ENCODE results near the gene ARHGEF28.

ARHGEF28 gene

DNA sequence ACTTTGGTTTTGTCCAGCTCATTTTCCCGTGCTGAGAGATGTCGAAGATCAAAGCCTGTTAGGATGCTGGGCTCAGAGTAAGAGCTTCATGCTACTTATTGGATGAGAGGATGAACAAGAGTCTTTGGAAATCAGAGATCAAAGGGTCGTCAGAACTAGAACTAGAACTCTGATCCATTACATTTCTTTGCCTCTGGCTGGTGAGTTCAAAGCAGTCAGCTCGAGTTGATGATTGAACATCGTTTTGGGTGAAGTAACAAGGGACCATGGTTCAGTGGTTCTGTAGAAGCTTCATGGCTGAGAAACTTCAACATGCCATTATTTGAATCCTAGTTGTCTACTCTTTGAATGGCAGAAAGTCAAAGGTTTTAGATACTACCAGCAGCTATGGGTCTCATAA lies 320.3 kb downstream of the ARHGEF28 start:
- DNase-seq = no peak

DNA sequence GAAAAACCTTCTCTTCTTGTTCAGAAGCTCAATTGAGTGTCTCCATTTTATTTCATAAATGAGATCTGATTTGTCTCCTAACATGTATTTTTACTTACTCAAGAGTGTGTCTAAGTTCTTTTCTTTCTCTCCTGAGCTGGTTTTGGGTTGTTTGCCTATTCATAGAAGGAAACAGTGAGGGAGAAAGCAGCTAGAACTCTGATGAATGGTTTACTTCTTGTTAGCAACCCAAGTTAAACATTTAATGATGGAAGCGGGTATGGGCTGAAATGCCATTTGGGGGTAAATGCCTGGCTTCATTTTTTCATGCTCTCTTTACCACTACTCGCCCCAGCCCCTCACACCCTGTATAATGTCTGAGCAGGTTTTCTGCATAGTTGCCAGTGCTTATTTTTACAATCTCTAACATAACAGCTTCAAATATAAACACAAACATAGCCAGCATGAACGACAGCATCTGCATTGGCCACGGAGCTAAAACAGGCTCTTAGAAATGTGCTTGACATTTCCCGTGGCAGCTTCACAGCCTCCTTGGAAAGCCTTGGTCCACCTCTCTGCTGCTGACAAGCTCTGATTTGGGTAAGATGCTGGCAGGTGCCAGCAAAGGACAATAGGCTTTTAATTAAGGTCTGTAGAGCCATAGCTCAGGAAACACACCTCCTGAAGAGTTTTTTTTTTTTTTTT lies 321.1 kb downstream of the ARHGEF28 start:
- no peak for DNase-seq

DNA sequence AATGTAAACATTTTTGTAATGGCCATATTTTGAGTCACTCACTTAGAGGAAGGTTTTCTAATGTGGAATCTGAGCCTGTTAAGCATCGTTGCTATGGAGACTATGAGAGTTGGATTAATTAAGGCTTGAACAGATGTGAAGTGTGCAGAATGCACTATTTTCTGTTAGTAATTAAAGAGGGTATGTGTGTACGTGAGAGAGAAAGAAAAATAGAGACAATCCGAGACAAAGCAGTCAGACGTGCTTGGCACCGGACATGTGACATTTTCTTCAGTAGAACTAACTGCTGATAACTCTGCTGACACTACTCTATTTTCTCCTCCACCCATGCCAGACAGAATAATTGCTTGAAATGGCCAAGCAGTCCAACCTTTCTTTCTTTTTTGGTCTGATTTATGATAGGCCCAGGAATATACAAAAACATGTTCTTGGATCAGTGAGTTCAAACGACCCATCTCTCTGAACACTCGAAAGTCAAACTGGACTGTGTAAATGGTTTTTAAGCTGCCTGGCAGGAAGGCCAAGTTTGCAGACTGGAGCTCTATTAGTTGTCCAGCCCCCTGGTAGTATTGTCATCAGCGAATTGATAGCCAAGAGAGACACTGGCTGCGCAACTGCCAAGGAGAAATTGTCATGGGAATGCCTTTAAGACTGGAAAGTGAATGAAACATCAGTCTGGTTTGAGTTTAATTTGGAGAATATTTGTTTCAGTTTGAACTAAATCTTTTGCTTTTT lies 322.1 kb downstream of the ARHGEF28 start:
- no peak for DNase-seq

DNA sequence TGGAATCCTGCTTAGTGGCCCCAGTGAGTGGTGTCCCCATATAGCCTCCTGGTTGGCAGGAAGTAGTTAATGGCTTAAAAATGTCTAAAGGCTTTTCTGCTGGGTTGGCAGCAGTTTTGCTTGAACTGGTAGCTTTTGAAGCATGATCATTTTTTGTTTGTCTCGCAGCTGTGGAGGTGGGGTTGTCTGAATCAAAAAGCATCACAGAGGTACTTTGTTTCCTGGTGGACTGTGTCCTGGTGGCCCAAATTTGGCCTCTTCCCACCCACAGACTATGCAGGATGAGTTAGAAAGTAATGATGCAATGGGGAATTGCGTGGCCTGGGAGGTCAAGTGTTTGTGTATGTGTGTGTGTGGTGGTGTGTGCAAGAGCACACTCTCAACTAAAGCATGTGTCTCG lies 322.7 kb downstream of the ARHGEF28 start:
- no peak for DNase-seq

DNA sequence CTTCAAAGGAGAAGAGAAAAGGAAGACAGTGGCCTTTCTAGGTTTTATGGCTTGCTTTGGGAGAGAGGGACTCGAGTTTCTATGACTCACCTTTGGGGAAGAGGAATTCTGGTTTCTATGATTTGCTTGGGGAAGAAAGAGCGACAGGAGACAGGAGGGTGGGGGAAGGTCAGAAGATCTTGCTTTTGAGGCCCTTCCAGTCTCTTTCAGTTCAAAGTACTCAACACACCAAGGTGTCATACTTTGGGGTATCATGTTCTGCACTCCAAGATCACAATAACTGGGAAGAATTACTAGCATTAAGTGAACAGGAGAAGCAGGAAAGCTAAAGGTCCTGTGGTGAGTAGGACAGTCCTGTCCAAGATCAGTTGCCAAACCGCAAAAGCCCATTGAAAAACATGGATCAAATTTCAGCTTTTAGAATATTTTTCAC lies 324.5 kb downstream of the ARHGEF28 start:
- no peak for DNase-seq

DNA sequence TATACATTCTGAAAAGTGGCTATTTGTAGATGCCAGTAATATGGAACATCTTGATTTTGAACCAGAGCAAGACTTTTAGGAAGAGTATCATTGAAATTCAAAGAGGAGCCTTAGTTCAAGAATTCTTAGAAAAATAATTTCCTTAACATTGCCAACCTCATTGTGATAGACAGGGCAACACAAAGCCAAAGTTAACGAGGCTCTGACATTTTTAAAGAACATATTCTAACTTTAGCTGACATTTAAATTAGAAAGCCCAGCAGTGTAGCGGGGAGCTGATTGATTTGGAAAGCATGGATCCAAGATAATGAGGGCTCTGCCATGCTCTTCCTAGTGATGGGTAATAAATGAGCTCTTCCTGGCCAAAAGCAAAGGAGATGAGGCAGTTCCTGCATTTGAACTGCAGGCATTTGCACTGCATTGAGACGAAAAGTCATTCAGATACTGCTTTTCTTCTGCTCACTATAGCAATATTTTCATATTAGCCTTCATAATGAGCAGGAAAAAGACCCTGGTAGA lies 325.0 kb downstream of the ARHGEF28 start:
- no peak for DNase-seq

DNA sequence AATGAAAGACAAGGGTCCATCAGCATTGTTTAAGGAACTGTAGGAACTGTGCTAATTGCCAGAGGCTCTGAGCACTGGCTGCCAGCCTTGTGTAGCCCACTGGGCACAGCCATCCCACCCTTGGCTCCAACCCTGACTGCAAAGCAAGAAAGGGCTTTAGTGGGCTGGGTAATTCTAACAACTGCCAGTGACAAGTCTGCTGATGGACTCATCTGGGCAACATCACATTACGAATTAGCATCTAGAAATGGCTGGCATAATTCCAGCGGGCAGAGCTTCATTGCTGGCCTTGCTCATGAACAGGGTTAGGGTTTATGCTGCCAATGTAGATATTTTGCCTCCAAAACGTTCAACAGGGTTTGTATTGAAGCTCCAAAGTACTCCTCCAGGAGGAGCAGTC lies 326.9 kb downstream of the ARHGEF28 start:
- no peak for DNase-seq

DNA sequence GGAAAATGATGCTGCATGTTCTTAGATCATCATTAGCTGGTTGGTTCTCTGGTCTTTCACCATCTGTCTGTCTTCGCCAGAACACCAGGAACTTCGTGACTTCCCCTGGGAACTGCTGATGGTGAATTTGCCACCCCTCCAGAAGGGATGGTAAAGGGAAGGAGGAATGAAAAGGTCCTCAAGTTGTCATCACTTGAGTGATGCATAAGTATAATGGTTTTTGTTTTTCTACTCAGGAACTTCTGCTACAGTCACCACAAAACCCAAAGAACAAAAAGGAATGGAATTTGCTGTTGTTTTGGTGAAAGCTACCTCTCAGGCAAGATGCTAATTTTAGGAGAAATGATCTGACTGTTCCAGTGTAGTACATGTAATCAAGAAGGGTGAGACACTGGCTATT lies 328.4 kb downstream of the ARHGEF28 start:
- no peak for DNase-seq

DNA sequence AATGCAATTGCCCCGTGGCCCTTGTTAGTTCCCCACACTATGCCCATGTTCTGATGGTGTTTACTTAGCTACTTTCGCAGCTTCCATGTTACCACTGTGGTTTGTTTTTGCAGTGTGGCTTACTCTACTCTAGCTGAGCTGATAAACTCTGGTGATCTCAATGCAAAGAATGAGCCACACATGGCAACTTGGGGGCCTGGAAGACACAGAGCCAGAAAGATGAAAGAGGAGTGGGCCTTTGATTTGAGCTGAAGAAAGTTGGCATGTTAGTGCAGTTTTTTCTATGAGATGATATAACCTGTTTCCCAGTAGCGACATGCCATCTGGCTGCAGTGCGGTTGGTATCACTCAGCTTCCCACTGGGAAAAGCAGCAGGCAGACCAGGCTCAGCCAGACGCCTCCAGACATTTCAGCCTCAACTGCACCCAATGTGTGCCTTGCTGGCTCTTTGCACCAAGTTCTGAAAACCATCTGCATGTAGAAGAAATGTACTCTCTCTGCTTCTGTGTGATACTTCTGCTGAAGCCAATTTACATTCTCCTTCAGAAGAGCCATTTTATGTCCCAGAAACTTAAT lies 329.4 kb downstream of the ARHGEF28 start:
- DNase-seq = no peak

DNA sequence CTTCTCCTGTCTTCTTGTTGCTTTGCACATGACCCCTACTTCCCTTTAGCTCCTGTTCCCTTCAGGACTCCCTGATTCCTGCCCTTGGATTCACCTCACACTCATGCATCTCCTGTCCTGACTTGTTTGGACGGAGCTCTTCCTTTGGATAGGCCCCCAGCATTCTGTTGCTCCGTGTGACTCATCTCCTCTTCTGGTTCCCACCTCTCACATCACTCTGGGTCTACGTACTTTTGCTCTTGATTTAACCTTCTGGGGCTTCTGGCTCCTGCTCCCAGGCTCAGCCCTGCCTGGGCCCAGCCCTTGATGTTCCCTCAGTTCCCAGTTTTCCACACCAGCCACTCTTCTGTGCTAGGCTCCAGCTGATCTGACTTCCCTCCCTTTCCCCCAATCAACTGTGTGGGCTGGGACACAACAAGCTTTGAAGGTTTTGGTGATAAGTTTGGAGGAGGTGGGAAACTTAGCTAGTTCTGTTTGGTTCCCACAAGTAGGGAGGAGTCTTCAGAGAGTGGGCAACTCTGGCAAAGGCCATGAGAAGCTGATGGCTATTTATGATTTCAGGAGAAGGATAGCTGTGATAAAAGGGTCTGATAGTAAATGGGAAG lies 331.5 kb downstream of the ARHGEF28 start:
- DNase-seq = no peak

DNA sequence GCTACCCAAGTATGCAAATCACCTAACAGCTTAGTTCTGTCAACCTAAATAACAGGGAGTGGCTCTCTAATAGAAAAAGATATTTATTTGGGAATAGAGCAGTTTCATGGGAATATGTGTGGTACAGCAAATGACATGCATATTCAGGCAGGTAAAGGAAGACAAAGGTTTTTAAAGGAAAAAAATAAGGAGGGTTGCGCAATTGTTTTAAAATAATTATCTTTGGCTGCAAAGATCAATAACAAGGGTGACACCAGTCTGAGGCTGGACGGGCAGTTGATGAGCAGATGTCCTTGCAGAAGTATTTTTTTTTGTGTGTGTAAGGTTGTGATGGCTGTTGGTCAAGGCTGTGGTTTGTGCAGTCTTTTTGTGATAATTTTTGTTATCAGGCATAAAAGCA lies 332.0 kb downstream of the ARHGEF28 start:
- DNase-seq = no peak

DNA sequence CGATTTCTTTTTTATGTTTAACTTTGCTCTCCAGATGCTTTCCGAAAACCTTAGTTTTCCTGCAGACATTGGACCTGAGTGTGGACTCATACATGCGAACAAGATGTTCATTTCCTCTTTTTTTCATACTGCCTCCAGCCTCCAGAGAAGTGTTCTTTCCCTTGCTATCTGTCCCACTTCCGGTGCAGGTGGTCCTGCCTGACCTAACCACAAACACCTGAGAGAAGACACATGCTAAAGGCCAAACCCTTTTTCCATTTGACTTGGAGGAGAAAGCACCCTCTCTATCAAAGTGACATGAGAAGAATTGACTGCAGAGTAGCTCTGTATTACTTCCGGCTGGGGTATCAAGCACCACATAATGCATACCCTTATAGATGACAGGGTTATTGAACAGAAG lies 334.0 kb downstream of the ARHGEF28 start:
- DNase-seq = peak; percentile 69

DNA sequence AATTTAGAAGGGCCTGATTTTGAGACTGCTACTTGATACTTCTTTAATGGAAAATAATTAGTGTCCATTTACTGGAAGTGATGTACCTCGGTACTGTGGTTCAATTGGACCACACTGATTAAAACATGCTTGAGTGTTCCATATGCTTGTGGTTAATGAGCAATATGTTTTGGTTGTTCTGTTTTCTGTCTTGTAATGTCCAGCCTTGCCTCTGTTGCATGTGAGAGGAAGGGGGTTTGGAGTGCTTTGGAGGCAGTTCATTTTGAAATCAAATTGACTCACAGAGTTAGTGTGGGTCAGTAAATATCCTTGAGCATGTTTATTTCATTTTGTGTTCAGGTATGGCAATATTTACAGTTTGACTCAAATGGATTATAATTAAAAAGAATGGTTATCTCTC lies 334.4 kb downstream of the ARHGEF28 start:
- DNase-seq = no peak

DNA sequence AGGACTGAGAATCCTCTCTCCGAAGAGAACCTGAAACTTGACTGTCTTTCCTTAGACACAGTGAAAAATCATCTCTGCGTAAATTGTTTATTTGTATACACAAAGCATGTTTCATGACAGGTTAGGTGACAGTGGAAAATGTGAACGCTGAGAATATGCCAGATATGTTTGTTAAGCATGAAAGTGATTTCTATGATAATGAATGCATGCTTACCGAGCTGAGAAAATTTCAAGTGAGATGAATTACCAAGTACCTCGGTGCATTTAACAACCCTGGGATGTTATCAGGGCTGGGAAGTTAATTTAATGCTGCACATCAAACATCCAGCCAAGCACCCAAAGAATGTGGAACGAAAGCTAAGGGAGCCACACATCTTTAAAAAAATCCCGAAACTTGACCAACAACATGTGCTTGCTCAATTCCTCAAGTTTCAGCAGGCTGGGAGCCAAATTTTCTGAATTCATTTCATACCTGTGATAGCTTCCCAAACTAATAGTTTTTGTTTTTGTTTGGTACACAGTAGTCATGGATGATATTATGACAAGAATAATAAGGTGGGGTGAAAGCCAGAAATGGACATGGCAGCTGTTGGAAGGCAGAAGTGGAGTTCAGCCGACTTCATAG lies 336.9 kb downstream of the ARHGEF28 start:
- DNase-seq = no peak

DNA sequence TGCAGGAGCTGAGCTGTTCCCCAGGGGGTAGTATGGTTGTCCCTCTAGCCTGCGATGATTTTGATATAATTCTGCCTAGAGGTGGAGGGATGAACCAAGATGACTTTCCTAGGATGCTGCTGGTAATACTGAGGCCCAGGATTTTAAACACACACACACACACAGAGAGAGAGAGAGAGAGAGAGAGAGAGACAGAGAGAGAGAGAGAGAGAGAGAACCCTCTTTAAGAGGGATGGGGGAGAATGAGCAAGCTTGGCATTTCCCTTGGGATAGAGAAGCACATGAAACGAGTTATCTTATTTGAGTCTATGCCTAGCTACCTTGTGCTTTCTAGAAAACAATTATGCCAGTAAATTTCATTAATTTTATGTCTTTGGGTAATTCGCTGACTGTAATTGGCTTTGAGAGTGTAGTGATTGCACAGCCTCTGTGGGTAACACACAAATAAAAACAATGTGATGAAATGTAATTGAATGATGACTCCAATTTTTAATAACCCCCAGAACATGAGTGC lies 338.4 kb downstream of the ARHGEF28 start:
- DNase-seq = no peak

DNA sequence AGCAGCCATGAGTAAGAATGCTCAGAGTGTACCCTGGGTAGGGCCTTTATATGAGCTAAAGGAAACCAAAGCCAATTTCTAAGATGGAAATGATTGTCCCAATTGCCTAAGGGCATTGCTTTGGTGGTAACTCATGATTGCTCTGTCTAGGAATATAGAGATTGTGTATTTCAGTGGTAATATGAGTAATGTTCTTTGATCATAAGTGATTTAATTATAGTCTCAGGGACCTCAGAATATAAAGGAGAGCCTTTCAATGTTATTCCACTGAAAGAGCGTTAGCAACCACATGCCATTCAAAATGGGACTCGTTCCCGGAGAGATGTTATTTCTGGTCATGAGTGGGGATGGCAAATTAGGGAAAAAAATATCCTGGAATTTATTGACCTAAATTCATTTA lies 340.5 kb downstream of the ARHGEF28 start:
- DNase-seq = no peak

DNA sequence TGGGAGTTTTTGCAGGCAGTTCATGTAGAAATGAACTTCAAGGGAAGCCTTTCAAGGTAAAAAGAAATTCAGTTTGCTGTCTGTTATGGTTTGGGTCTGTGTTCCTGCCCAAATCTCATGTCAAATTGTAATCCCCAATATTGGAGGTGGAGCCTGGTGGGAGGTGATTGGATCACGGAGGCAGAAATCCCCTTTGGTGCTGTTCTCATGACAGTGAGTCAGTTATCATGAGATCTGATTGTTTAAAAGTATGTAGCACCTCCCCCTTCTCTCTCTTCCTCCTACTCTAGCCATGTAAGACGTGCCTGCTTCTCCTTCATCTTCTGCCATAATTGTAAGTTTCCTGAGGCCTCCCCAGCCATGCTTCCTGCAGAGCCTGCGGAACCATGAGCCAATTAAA lies 341.4 kb downstream of the ARHGEF28 start:
- no peak for DNase-seq

DNA sequence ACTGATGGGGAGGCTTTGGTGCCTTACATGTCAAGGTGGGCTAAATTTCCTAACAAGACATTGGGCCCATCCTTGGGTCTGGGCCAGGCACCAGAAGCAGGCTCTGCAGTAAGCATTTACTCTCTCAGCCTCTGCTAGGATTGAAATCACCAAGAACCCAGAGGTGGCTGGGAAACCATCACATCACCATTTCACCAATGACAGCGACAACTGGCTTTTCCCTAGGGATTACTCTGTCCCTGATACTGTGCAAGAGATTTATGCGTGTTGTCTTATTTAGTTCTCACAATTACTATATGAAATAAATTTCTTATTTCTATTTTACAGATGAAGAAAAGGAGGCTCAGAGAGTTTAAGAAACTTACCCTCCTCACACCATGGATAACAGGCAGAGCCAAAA lies 342.2 kb downstream of the ARHGEF28 start:
- DNase-seq = no peak

DNA sequence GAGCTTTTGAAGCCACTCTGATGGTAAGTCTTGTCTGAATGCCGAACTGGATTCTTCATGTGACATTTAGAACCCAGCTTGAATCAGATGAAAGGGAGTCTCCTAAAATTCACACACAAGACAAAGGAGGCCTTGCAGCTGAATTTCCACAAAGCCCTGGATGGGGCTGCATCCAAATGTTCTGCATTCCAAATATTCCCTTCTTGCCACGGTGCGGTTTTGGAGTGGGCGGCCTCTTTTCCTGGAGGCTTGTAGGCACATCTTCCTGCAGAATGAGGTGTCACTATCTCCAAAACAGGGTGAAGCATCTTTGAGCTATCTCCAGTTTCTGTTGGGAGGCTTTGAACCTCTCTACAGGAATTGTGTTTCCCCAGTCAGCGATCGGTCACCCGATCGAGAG lies 342.7 kb downstream of the ARHGEF28 start:
- DNase-seq = no peak

DNA sequence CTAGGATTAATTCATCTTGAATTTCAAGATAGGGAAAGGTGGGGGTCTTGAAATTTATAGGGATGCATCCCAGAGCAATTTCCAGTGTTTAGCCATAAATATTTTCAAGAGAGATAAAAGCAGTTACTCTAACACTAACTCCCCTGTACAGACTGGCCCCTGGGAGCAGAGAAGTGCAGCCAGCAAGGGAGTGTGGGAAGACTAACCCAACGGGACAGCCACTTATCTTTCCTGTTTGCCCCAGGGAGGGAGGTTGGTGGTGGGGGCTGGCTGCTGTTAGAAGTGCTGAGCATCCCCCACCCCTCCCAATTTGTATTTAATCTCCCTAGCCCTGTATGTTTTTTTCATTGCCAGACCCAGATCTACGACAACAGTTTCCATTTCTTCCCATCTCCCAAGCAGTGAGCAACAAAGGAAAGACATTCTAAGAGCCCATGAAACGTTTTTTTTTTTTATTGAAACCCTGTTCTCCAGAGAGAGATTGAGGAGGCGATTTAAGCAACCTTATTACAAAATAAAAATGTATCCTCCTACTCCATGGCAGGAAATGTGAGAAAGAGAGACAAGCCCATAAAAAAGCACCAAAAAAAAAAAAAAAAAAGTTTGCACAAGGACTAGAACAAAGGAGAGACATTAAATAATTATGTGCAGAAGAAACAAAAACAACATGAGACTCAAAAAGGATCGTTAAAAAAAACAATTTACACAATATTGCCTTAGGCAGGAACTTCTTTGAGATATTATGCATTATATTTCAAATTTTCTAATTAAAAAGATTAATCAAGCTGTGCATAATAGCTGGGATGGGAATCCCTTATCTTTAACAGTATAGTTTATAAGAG lies 343.4 kb downstream of the ARHGEF28 start:
- DNase-seq = no peak

DNA sequence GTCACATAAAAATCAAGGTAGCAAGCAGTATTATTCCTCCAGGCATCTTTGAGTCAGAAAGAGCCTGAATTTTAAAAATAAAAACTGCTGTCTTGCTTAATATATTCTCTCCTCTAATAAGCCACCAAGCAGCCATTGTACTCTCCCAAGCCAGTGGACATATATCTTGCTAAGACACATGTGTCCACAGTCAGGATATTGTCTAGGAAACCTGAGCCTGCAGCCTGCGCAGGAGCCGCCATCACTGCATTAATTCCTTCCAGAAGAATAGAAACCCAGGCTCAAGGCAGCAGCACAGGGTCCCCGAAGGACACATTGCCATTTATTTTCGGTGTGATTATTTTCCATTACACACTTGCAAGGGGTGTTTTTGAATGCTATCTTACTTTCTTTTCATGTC lies 345.3 kb downstream of the ARHGEF28 start:
- DNase-seq = no peak

DNA sequence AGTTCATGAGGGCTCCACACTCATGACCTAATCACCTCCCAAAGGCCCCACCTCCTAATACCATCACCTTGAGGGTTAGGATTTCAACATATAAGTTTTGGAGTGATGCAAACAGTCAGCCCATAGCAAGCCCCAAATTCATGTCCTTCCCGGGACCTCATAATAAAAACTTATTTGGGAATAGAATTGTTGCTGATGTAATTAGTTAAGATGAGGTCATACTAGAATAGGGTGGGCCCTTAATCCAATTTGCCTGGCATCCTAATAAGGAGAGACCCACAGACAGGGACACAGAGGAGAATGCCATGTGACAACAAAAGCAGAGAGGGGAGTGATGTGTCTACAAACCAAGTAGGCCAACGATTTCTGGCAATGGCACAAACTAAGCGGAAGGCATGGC lies 347.1 kb downstream of the ARHGEF28 start:
- DNase-seq = no peak

All from RPMI8226 (cell line).